GM12878 (cell line): ENCODE measurements around the gene MSI2. TPM values are rescaled to one million over a fixed set of nuclear protein-coding genes. Genes with fewer than 3 reads are reported as not detected.

ENCODE experiments used
- ATAC-seq: fragments of 200-7000 bp; cut with Tn5 transposase; 3 replicates; pipeline ENCODE4 v1.9.1; 2020; ENCODE audit warnings: mild to moderate bottlenecking, moderate library complexity
- BruUV-seq: library from RNA; stranded (reverse); fragments of 400-500 nt; replicated peaks from 2 replicates; lab custom pipeline; 2021; lab: Mats Ljungman, UMichigan
- CTCF ChIA-PET: fragments of 300-600 bp; sonication (Branson Sonifier 250); formaldehyde crosslinking; extraction: SDS; loops from one replicate; lab custom pipeline; 2021; ENCODE audit warnings: inconsistent platforms; lab: Yijun Ruan, JAX
- POLR2A ChIA-PET: fragments of 350-600 bp; formaldehyde crosslinking; extraction: SDS; loops from one replicate; lab custom pipeline; 2021; ENCODE audit warnings: inconsistent platforms; lab: Charles Lee
- RAD21 ChIA-PET: fragments of 300-600 bp; sonication (Branson Sonifier 250); formaldehyde crosslinking; loops from one replicate; lab custom pipeline; 2023; ENCODE audit warnings: antibody characterized with exemption; ENCODE audit not compliant: unreplicated experiment; lab: Charles Lee
- SMC1A ChIA-PET: fragments of 300-600 bp; sonication (Branson Sonifier 250); formaldehyde crosslinking; loops from one replicate; lab custom pipeline; 2023; ENCODE audit not compliant: unreplicated experiment, uncharacterized antibody; lab: Charles Lee
- DNase-seq: peaks from one replicate; pipeline ENCODE4 v3.0.0-alpha.2; 2011; ENCODE audit warnings: low read depth, low spot score
- FAIRE-seq: peaks from 3 replicates; lab custom pipeline; 2011; peaks lifted over from hg19 to GRCh38; lab: Jason Lieb, UNC
- H2AFZ ChIP-seq: 2 replicates; pipeline ENCODE4 v1.6.0; 2011; ENCODE audit warnings: low read depth, low read length, control low read depth; ENCODE audit not compliant: control insufficient read depth
- H3K27ac ChIP-seq: 2 replicates; pipeline ENCODE4 v1.5.1; 2011; ENCODE audit warnings: control low read depth; ENCODE audit not compliant: control insufficient read depth, insufficient read depth
- H3K27me3 ChIP-seq, 2 experiments: replicated peaks in 1 of 2; 2 replicates each; pipeline versions ENCODE4 v1.6.0 to v1.6.1; 2011; ENCODE audit warnings: low read length in 1 of 2; ENCODE audit not compliant: control insufficient read depth in 2 of 2, insufficient read depth in 2 of 2
- H3K36me3 ChIP-seq, 2 experiments: 2 replicates each; pipeline ENCODE4 v1.5.1; 2011; ENCODE audit warnings: low read length in 1 of 2; ENCODE audit not compliant: control insufficient read depth in 2 of 2, insufficient read depth in 2 of 2
- H3K4me1 ChIP-seq: 2 replicates; pipeline ENCODE4 v1.6.1; 2011; ENCODE audit warnings: mild to moderate bottlenecking, low read length, moderate library complexity, mixed read lengths; ENCODE audit not compliant: control insufficient read depth, insufficient read depth
- H3K4me2 ChIP-seq: 2 replicates; pipeline ENCODE4 v1.6.0; 2011; ENCODE audit warnings: control low read depth; ENCODE audit not compliant: control insufficient read depth, insufficient read depth
- H3K4me3 ChIP-seq: fragments of 200-600 bp; sonication (generic); 2 replicates; pipeline ENCODE4 v1.5.1; 2016
- H3K79me2 ChIP-seq: 2 replicates; pipeline ENCODE4 v1.6.0; 2011; ENCODE audit warnings: low read length; ENCODE audit not compliant: control insufficient read depth, insufficient read depth
- H3K9ac ChIP-seq: 2 replicates; pipeline ENCODE4 v1.8.0; 2011; ENCODE audit warnings: low read length, control low read depth, mixed read lengths; ENCODE audit not compliant: control insufficient read depth, insufficient read depth
- H3K9me3 ChIP-seq: replicated peaks from 3 replicates; pipeline ENCODE4 v1.5.1; 2011; ENCODE audit warnings: mild to moderate bottlenecking, low read length; ENCODE audit not compliant: control insufficient read depth, insufficient read depth
- H4K20me1 ChIP-seq: 2 replicates; pipeline ENCODE4 v1.6.0; 2011; ENCODE audit not compliant: control insufficient read depth, insufficient read depth
- CHD1 ChIP-seq: IDR thresholded peaks from 2 replicates; pipeline ENCODE4 v1.6.1; 2012; ENCODE audit warnings: low read depth, low read length, improper control_type of control experiment
- DPF2 ChIP-seq: fragments of 450-650 bp; IDR thresholded peaks from 2 replicates; pipeline ENCODE4 v1.6.1; 2017; ENCODE audit warnings: mild to moderate bottlenecking
- E2F8 ChIP-seq: fragments of 450-650 bp; IDR thresholded peaks from 2 replicates; pipeline ENCODE4 v1.6.1; 2018; ENCODE audit warnings: mild to moderate bottlenecking, low read depth, moderate library complexity; ENCODE audit not compliant: partially characterized antibody
- E4F1 ChIP-seq: fragments of 450-650 bp; IDR thresholded peaks from 2 replicates; pipeline ENCODE4 v1.6.1; 2018; ENCODE audit warnings: borderline replicate concordance, mild to moderate bottlenecking; ENCODE audit not compliant: partially characterized antibody
- FOXM1 ChIP-seq: IDR thresholded peaks from 2 replicates; pipeline ENCODE4 v1.6.1; 2012; ENCODE audit warnings: low read depth, mild to moderate bottlenecking, inconsistent platforms, low read length, moderate library complexity
- HCFC1 ChIP-seq: fragments of 150-350 bp; IDR thresholded peaks from 2 replicates; pipeline ENCODE4 v1.6.1; 2014; ENCODE audit warnings: low read length
- IRF3 ChIP-seq: fragments of 450-650 bp; IDR thresholded peaks from 2 replicates; pipeline ENCODE4 v1.6.1; 2014; ENCODE audit warnings: mild to moderate bottlenecking
- IRF4 ChIP-seq: IDR thresholded peaks from 2 replicates; pipeline ENCODE4 v1.6.1; 2011; ENCODE audit warnings: low read depth, low read length
- NKRF ChIP-seq: fragments of 450-650 bp; conservative IDR thresholded peaks from 2 replicates; pipeline ENCODE4 v1.6.1; 2017; ENCODE audit warnings: mild to moderate bottlenecking, moderate library complexity
- NR2C1 ChIP-seq: fragments of 450-650 bp; IDR thresholded peaks from 2 replicates; pipeline ENCODE4 v1.6.1; 2017; ENCODE audit warnings: antibody characterized with exemption, mild to moderate bottlenecking, moderate library complexity
- POLR2AphosphoS5 ChIP-seq: IDR thresholded peaks from 2 replicates; pipeline ENCODE4 v1.6.1; 2011; ENCODE audit warnings: mild to moderate bottlenecking, low read length, inconsistent platforms
- RB1 ChIP-seq: fragments of 450-650 bp; formaldehyde crosslinking; IDR thresholded peaks from 2 replicates; pipeline ENCODE4 v1.6.1; 2017; ENCODE audit warnings: mild to moderate bottlenecking, borderline replicate concordance
- SRF ChIP-seq, 2 experiments: IDR thresholded peaks; 2 replicates each; pipeline ENCODE4 v1.6.1; 2011; ENCODE audit warnings: low read depth in 2 of 2, low read length in 2 of 2, mild to moderate bottlenecking in 1 of 2, moderate library complexity in 1 of 2
- TCF12 ChIP-seq: IDR thresholded peaks from 2 replicates; pipeline ENCODE4 v1.6.1; 2011; ENCODE audit warnings: low read depth, mild to moderate bottlenecking, low read length
- USF2 ChIP-seq: IDR thresholded peaks from 2 replicates; pipeline ENCODE4 v1.6.1; 2011; ENCODE audit warnings: low read depth, low read length, improper control_type of control experiment, borderline replicate concordance
- ZNF207 ChIP-seq: fragments of 450-650 bp; IDR thresholded peaks from 2 replicates; pipeline ENCODE4 v1.6.1; 2014; ENCODE audit warnings: antibody characterized with exemption, mild to moderate bottlenecking, borderline replicate concordance
- WGBS: methylation state at CpG from one replicate; pipeline ENCODE4 v1.1.6; 2016; ENCODE audit warnings: low lambda C conversion rate; ENCODE audit not compliant: insufficient replicate concordance, insufficient coverage; ENCODE audit errors: missing lambda C conversion rate; 5-methylcytosine and 5-hydroxymethylcytosine counted together
- in situ Hi-C: fragments of 300-500 bp; cut with MboI; formaldehyde crosslinking; loops from 9 replicates; pipeline ENCODE4 v1.14.3; 2018; ENCODE audit warnings: mixed read lengths
- intact Hi-C: fragments of 100-400 bp; cut with micrococcal nuclease; formaldehyde crosslinking; loops from one replicate; pipeline ENCODE4 v1.14.2; 2022; ENCODE audit not compliant: unreplicated experiment
- polyA plus RNA-seq, 11 experiments: library from polyadenylated mRNA; depleted of rRNA in 4 of 11; unstranded in 6 of 11; stranded (reverse) in 5 of 11; fragments of >200 nt; fragmentation: Nextera tagmentation in 4 of 11; fragmentation: Illumina TruSeq in 1 of 11; extraction: Ambion mirVana in 4 of 11; extraction: Trizol in 1 of 11; gene quantifications; 1 replicate in 1 of 11; 2 replicates in 10 of 11; pipeline versions ENCODE4 v1.2.1 to v1.2.3, GENCODE V29; 2011 to 2016; ENCODE audit warnings: inconsistent platforms in 2 of 11, missing spikeins in 2 of 11, low read depth in 1 of 11
- total RNA-seq, 4 experiments: library from RNA; depleted of rRNA in 3 of 4; stranded (reverse); fragments of >200 nt in 3 of 4; fragmentation: Illumina TruSeq in 1 of 4; extraction: Trizol in 1 of 4; gene quantifications; 2 replicates each; pipeline versions ENCODE4 v1.2.1 to v1.2.3, GENCODE V29; 2013 to 2021

The MSI2 gene
- total and polyA plus RNA-seq, 10 of the 15 experiments (the other 5 are each of a cell fraction or from before 2014, with no cell fraction given) = 6.1 to 76.1 (median 42.0) TPM

- 94% methylated on average over 7 of the region's 7 CpGs for WGBS
- TF ChIP-seq RB1 = no peak
- TF ChIP-seq E4F1 = no peak
- no peak for TF ChIP-seq IRF3
- TF ChIP-seq NR2C1 = no peak
- no peak for TF ChIP-seq POLR2AphosphoS5
- TF ChIP-seq DPF2 = no peak
- no peak for TF ChIP-seq E2F8
- TF ChIP-seq SRF (IDR thresholded peaks at IDR 0.05; ENCODE audit: low read depth in 2 of 2, low read length in 2 of 2) = no peak
- no peak for TF ChIP-seq FOXM1
- TF ChIP-seq NKRF = no peak
- no peak for TF ChIP-seq USF2
- no peak for TF ChIP-seq IRF4
- TF ChIP-seq HCFC1 = no peak
- TF ChIP-seq CHD1 = no peak
- no peak for TF ChIP-seq ZNF207
- no peak for TF ChIP-seq TCF12
Measured at GRCh38 chr17:57676543-57676942, 420.2 kb downstream of the MSI2 start.

More at GRCh38 chr17:57676543-57676942, 420.2 kb downstream of the MSI2 start:
- H3K4me3 ChIP-seq = no peak overlapping the region
- CTCF ChIA-PET = interaction anchor here (0.7 kb wide), 2 partner anchors 54 to 340 kb away, joined by 3 read pairs; no protein-coding TSS in a partner anchor
- SMC1A ChIA-PET = interaction anchor here (6.3 kb wide), 1 partner anchor 433 kb away, joined by 57 read pairs; no protein-coding TSS in a partner anchor
- peaks cover 4 to 12% of the 10 kb centered on the region in 2 experiments for H3K36me3 ChIP-seq
- no peaks in the 10 kb centered on the region for H3K79me2 ChIP-seq
- H3K27me3 ChIP-seq = no peaks in the 10 kb centered on the region
- POLR2A ChIA-PET = interaction anchor here (0.6 kb wide), 1 partner anchor 29 kb away, joined by 5 read pairs; no protein-coding TSS in a partner anchor
- no peak overlapping the region for H3K9ac ChIP-seq
- FAIRE-seq = no peak
- BruUV-seq = no TSS peak
- no peak for DNase-seq
- no peak for ATAC-seq
- H3K9me3 ChIP-seq = no peaks in the 10 kb centered on the region
- H2AFZ ChIP-seq = no peak overlapping the region
- no peaks in the 10 kb centered on the region for H4K20me1 ChIP-seq
- no peak overlapping the region for H3K4me2 ChIP-seq
- no peak overlapping the region for H3K27ac ChIP-seq
- RAD21 ChIA-PET = no interaction called here
- intact Hi-C loops (loop anchor here (10.0 kb wide), 2 partner anchors 222 to 542 kb away; no protein-coding TSS in a partner anchor), in situ Hi-C loops (no loop called here)
- peaks cover 4% of the 10 kb centered on the region; the same call in 1 of the 2 replicates for H3K4me1 ChIP-seq
